ENCODE measurements around the gene ZNF837. TPM values are rescaled to one million over a fixed set of nuclear protein-coding genes. Genes with fewer than 3 reads are reported as not detected.

The ZNF837 gene
- total and polyA plus RNA-seq, 2 of the 13 experiments (the other 11 are each of a cell fraction or from before 2014, with no cell fraction given) = 0.29 to 1.3 TPM

GRCh38 chr19:58386576-58387337 lies 5.9 kb upstream of the ZNF837 start, which contains the start of gene RPS5 (continued):
- TF ChIP-seq PBX3 (CRISPR knock-in tag; IDR thresholded peaks at IDR 0.05; ENCODE audit: borderline replicate concordance) = no peak; the same call in 1 of the 2 replicates
- TF ChIP-seq DPF2 (CRISPR knock-in tag; IDR thresholded peaks at IDR 0.05; ENCODE audit: borderline replicate concordance, low read depth) = no peak
- TF ChIP-seq CBX1 (IDR thresholded peaks at IDR 0.05; ENCODE audit: low read depth) = no peak
- TF ChIP-seq ZNF674 (CRISPR knock-in tag; IDR thresholded peaks at IDR 0.05; ENCODE audit: low read depth) = peak; percentile 58; the same call in 1 of the 2 replicates
- TF ChIP-seq ZNF572 (CRISPR knock-in tag; IDR thresholded peaks at IDR 0.05) = no peak
- no peak for TF ChIP-seq NCOA5 (CRISPR knock-in tag; IDR thresholded peaks at IDR 0.05)
- TF ChIP-seq KDM2A (CRISPR knock-in tag; IDR thresholded peaks at IDR 0.05; ENCODE audit: borderline replicate concordance, low read depth) = peak; percentile 89
- TF ChIP-seq SOX13 (IDR thresholded peaks at IDR 0.05) = no peak
- TF ChIP-seq SOX13 (CRISPR knock-in tag; conservative IDR thresholded peaks at IDR 0.05 in 1 of 2, IDR thresholded peaks at IDR 0.05 in 1 of 2) = no peak
- TF ChIP-seq HDAC2 (CRISPR knock-in tag; IDR thresholded peaks at IDR 0.05) = peak; percentile 36; the same call in 1 of the 2 replicates
- TF ChIP-seq MZF1 (CRISPR knock-in tag; IDR thresholded peaks at IDR 0.05; ENCODE audit: borderline replicate concordance) = no peak
- TF ChIP-seq CC2D1A (CRISPR knock-in tag; IDR thresholded peaks at IDR 0.05) = no peak
- TF ChIP-seq MAFK (conservative IDR thresholded peaks at IDR 0.05 in 1 of 2, IDR thresholded peaks at IDR 0.05 in 1 of 2; ENCODE audit: low read length in 2 of 2) = no peak; a peak in 1 of 4 replicates
- TF ChIP-seq NAIF1 (CRISPR knock-in tag; IDR thresholded peaks at IDR 0.05; ENCODE audit: borderline replicate concordance) = peak; percentile 87
- TF ChIP-seq ZNF331 (CRISPR knock-in tag; IDR thresholded peaks at IDR 0.05) = peak; percentile 33; the same call in 1 of the 2 replicates
- peak; percentile 96 for TF ChIP-seq DR1 (CRISPR knock-in tag; IDR thresholded peaks at IDR 0.05)
- TF ChIP-seq ZNF616 (CRISPR knock-in tag; IDR thresholded peaks at IDR 0.05; ENCODE audit: low read depth) = peak; percentile 67
- peak; percentile 49; the same call in 1 of the 2 replicates for TF ChIP-seq ZNF124 (CRISPR knock-in tag; IDR thresholded peaks at IDR 0.05)
- no peak; the same call in 1 of the 2 replicates for TF ChIP-seq ZNF629 (CRISPR knock-in tag; conservative IDR thresholded peaks at IDR 0.05)
- no peak; the same call in 1 of the 2 replicates for TF ChIP-seq FOXO1 (CRISPR knock-in tag; IDR thresholded peaks at IDR 0.05)
- TF ChIP-seq BCL3 (CRISPR knock-in tag; IDR thresholded peaks at IDR 0.05) = no peak; the same call in 1 of the 2 replicates
- no peak for TF ChIP-seq ZNF614 (CRISPR knock-in tag; IDR thresholded peaks at IDR 0.05; ENCODE audit: borderline replicate concordance)
- no peak; the same call in 1 of the 2 replicates for TF ChIP-seq RFXANK (CRISPR knock-in tag; IDR thresholded peaks at IDR 0.05)
- TF ChIP-seq ZBTB39 (CRISPR knock-in tag; IDR thresholded peaks at IDR 0.05) = no peak
- peak; percentile 63; the same call in 1 of the 2 replicates for TF ChIP-seq BORCS8-MEF2B (CRISPR knock-in tag; IDR thresholded peaks at IDR 0.05)
- TF ChIP-seq U2AF1 (optimal IDR thresholded peaks at IDR 0.05; ENCODE audit: low read depth, low read length) = peak; percentile 46
- TF ChIP-seq CBX5 (CRISPR knock-in tag; IDR thresholded peaks at IDR 0.05; ENCODE audit: borderline replicate concordance) = 0 out of 2 replicates have a peak, but pooled peaks have one; percentile 62
